DND-41 (cell line): ENCODE data around the gene SLC6A7.

ENCODE experiments used
- CTCF ChIP-seq: IDR thresholded peaks from 2 replicates; pipeline ENCODE4 v1.5.1; 2012; ENCODE audit warnings: borderline replicate concordance, low read length, moderate library complexity, mild to moderate bottlenecking; ENCODE audit not compliant: poor library complexity, severe bottlenecking; ENCODE audit errors: extremely low read depth
- EZH2 ChIP-seq: IDR thresholded peaks from 3 replicates; pipeline ENCODE4 v1.6.1; 2012; ENCODE audit warnings: borderline replicate concordance, low read depth, mild to moderate bottlenecking, moderate library complexity, low read length, inconsistent platforms; ENCODE audit not compliant: severe bottlenecking

- TF ChIP-seq CTCF = no peak
- no peak for TF ChIP-seq EZH2
Measured at GRCh38 chr5:150223474-150223873, 33.6 kb downstream of the SLC6A7 start.
